DMS 273 (cell line): ENCODE results near the gene PCNA.
"Not testable (repeated sequence)": the region's sequence is repeated elsewhere in the genome, so short reads cannot be mapped to it uniquely, and the experiment has no call there.

ENCODE experiments used
- DNase-seq: peaks from one replicate; lab custom pipeline; 2025; ENCODE audit not compliant: unreplicated experiment; lab: John Stamatoyannopoulos, UW

The PCNA gene

DNA sequence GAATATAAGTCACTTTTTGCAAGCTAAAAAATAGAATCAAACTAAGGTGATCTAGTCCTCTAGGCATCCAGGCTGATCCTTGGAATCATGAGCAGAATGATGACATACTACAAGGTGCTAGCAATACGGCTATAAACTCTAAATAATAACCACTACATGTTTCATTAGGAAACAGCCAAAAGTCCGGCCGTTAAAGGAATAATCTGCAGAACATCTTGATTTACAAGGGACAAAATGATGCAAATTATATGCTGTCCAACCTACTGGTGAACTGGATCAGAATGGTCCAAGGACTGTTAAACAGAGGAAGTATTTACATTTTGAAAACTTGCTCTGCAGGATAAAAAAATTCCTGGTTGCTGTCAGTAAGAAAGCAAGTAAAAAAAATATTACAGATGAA is 19.8 kb downstream of the PCNA start:
- not testable (repeated sequence) for DNase-seq

DNA sequence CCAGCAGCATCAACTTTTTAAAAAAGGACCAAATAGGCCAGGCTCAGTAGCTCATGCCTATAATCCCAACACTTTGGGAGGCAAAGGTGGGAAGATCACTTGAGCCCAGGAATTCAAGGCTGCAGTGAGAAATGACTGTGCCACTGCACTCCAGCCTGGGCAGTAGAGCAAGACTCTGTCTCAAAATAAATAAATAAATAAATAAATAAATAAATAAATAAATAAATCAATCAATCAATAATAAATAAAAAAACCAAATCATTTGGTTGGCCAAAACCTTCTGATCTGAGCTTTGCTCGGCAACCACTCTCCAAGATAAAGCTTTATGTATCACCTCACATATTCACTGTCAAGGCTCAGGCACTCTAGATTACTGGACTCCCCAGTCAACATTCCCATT is 20.7 kb downstream of the PCNA start:
- DNase-seq, result not testable (repeated sequence)

DNA sequence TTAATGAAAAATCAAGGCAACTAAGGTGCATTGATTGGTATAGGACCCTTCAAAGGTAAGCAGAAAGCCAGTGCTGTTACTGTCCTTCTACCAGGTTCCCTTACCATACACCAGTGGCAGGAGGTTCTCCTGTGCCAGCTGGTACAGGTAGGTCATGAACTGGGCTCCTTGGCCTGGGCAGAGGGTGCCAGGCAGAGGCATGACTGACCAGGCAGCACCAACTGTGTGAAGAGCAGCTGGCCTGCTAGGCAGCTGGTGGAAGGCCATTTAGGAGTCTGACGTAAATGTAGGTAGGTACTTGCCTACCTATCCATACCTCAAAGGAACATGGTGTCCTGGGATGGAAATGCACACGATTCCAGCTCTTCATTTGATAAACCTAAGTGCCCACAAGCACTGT is 23.3 kb downstream of the PCNA start:
- DNase-seq, result peak; percentile 77

- DNase-seq, result peak; percentile 96
Measured at GRCh38 chr20:5095931-5096330, 23.8 kb downstream of the PCNA start.

GRCh38 chr20:5095454-5095853 is 24.3 kb downstream of the PCNA start:
- DNase-seq, result no peak

GRCh38 chr20:5092765-5093339 is 26.9 kb downstream of the PCNA start:
- DNase-seq, result no peak

DNA sequence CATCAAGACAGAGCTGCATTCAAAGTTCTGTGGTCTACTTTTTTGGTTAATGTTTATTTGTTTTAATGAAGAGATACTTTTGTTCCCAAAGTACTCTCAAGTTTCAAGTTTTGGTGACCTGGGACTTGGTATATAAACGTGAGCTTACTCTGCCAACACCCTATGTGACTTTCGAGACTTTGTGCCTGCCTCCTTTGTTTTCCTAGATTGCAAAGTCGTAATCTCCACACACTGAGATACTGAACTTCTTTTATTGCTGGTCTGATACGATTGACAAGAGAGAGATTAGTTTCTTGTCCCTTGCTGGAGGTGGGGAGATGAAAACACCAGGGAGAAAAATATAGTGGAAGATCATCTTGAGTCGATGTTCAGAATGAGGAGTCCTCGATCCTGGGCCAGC is 27.9 kb downstream of the PCNA start:
- no peak for DNase-seq

- DNase-seq, result no peak
Measured at GRCh38 chr20:5090191-5090590, 29.6 kb downstream of the PCNA start.

- DNase-seq, result no peak
Measured at GRCh38 chr20:5088688-5089087, 31.1 kb downstream of the PCNA start.

GRCh38 chr20:5085380-5085779 is 34.4 kb downstream of the PCNA start:
- no peak for DNase-seq

DNA sequence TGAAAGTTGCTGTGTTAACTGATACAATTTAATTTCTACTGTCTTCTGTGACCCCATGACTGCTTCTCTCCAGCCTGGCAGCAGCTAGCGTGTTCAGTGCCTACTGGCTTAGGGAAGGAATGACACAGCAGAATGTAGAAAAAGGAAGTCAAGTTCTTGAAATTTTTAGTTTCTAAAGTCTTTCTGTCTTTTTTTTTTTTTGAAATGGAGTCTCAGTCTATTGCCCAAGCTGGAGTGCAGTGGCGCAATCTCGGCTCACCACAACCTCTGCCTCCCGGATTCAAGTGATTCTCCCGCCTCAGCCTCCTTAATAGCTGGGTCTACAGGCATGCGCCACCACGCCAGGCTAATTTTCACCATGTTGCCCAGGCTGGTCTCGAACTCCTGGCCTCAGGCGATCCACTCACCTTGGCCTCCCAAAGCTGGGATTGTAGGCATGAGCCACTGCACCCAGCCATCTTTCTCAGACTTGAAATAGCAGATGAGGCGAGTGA is 39.3 kb downstream of the PCNA start:
- DNase-seq, result no peak

GRCh38 chr20:5078399-5078958 is 41.3 kb downstream of the PCNA start:
- no peak for DNase-seq

GRCh38 chr20:5077761-5078387 is 41.9 kb downstream of the PCNA start:
- DNase-seq, result no peak

DNA sequence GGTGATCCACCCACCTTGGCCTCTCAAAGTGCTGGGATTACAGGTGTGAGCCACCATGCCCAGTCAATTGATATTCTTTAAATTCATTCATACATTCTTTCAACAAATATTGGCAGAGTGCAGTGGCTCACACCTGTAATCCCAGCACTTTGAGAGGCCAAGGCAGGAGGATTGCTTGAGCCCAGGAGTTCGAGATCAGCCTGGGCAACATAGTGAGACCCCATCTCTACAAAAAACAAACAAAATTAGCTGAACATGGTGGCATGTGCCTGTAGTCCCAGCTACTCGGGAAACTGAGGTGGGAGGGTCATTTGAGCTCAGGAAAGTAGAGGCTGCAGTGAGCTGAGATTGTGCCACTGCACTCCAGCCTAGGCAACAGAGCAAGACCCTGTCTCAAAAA is 42.8 kb downstream of the PCNA start:
- not testable (repeated sequence) for DNase-seq

GRCh38 chr20:5074232-5074674 is 45.5 kb downstream of the PCNA start:
- no peak for DNase-seq

DNA sequence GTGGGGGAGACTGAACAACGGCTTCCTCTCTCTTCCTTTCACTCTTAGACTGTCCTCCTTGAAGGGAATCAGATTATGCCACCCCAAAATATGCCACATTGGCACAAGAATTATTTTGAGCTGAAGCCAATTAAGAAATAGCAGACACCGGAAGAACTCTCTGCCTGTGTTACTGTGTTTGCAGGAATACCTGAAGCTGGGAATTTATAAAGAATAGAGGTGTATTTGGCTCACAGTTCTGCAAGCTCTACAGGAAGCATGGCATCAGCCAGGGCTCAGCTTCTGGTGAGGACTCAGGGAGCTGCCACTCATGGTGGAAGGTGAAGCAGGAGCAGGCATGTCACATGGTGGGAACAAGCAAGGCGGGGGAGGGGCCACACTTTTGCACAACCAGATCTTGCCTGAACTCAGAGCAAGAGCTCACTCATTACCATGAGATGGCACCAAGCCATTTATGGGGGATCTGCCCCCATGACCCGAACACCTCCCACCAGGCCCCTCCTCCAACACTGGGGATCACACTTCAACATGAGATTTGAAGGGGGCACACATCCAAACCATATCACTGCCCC is 46.0 kb downstream of the PCNA start:
- DNase-seq, result peak; percentile 28

DNA sequence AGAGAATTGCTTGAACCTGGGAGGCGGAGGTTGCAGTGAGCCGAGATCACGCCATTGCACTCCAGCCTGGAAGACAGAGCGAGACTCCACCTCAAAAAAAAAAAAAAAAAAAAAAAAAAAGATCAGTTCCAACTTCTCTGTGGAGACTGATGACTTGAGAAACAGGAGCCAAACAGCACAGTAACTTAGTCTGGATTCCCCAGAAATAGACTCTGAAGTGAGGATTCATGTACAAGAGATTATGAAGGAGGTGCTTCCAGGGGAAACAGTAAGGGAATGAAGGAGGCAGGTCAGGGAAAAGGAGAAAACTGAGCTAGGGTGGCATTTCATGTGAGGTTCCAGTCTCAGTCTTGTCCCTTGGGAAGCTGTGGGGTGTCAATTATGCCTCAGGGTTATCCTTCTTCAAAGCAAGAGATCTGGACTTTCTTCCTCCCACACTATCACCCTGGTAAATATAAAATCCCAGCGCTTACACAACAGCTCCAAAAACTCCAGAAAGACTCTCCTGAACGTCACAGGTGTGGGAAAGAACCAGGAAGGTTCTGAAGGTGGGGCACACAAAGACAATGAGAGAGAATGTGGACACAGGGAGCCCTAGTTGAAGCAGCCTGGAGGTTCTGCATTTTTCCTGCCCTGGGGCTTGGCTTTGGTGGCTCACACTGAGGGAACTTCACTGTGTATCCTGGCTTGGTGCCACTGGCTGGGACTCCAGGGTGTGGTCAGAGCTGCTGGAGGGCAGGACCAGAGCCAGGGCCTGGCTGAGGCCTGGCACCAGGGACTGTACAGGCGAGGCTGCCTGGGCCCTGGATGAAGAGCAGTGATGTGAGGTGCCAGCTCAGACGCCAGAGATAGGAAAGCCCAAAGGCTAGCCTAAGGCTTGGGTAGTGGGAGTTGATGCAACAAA is 46.8 kb downstream of the PCNA start:
- DNase-seq, result peak; percentile 66

GRCh38 chr20:5071942-5072341 is 47.8 kb downstream of the PCNA start:
- not testable (repeated sequence) for DNase-seq

DNA sequence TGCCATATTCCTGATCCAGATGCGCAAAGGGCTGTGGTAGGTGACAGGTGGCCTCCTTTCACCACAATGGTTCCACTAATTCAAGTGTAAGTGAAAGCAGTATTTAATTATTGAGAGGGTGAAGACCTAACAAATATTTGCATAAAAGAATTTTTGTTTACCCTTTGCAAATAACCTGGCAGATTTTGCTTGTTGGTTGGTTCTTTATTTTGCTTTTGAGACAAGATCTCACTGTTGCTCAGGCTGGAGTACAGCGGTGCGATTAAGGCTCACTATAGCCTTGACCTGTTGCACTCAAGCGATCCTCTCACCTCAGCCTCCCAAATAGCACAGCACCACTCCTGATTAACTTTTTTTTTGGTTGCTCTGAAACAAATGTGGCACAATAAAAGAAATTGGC is 49.2 kb downstream of the PCNA start:
- DNase-seq, result no peak

- DNase-seq, result no peak
Measured at GRCh38 chr20:5070081-5070480, 49.7 kb downstream of the PCNA start.

DNA sequence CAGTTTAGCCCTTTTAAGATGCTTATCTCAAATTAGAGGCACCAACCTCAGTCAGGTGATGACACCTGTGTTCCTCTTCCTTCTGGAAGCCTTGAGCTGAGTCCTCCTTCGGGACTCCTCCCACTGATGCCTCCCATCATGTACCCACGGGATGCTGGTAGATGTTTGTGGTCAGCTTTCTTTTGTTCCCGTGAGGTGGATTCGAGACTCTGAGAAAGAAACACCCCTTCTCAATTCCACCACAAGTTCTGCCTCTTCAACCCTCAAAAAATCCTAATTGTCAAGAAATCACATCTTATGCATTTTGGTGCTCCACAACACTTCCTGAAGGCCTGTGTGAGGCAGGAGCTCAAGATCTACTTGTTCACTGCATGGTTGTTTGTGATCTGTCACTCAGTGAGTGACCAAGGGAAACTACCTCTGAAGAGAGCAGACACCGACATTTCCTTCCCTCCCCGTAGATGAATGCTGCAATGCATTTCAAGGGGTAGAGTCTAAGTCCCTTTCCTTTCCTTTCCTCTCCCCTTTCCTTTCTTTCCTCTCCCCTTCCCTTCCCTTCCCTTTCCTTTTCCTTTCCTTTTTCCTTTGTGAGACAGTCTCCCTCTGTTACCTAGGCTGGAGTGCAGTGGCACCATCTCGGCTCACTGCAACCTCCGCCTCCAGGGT is 50.5 kb downstream of the PCNA start:
- no peak for DNase-seq
